Keratinocyte (primary cell): ENCODE measurements around the gene CFAP61. TPM values are rescaled to one million over a fixed set of nuclear protein-coding genes. Genes with fewer than 3 reads are reported as not detected.

Experiments
- DNase-seq: peaks from one replicate; pipeline ENCODE4 v3.0.0-alpha.2; 2011; ENCODE audit warnings: low read depth, missing footprints, low spot score
- FAIRE-seq: peaks from 2 replicates; lab custom pipeline; 2011; peaks lifted over from hg19 to GRCh38; lab: Jason Lieb, UNC
- H2AFZ ChIP-seq: 2 replicates; pipeline ENCODE4 v1.6.0; 2012; ENCODE audit warnings: low read length, control low read depth, inconsistent platforms; ENCODE audit not compliant: control insufficient read depth
- H3K27ac ChIP-seq: 2 replicates; pipeline ENCODE4 v1.5.1; 2011; ENCODE audit warnings: low read length; ENCODE audit not compliant: control insufficient read depth, insufficient read depth
- H3K27me3 ChIP-seq: 3 replicates; pipeline ENCODE4 v1.6.0; 2011; ENCODE audit warnings: low read length; ENCODE audit not compliant: control insufficient read depth, insufficient read depth; ENCODE audit errors: extremely low read depth
- H3K36me3 ChIP-seq, 2 experiments: 2 replicates in 1 of 2; 3 replicates in 1 of 2; pipeline ENCODE4 v1.5.1; 2011; ENCODE audit warnings: low read length in 2 of 2, mild to moderate bottlenecking in 1 of 2; ENCODE audit not compliant: control insufficient read depth in 2 of 2, insufficient read depth in 2 of 2; ENCODE audit errors: extremely low read depth in 1 of 2
- H3K4me1 ChIP-seq: 3 replicates; pipeline ENCODE4 v1.5.1; 2011; ENCODE audit warnings: low read length; ENCODE audit not compliant: control insufficient read depth, insufficient read depth; ENCODE audit errors: extremely low read depth
- H3K4me2 ChIP-seq: 3 replicates; pipeline ENCODE4 v1.6.0; 2011; ENCODE audit warnings: low read depth, low read length; ENCODE audit not compliant: control insufficient read depth, insufficient read depth; ENCODE audit errors: extremely low read depth
- H3K4me3 ChIP-seq, 3 experiments: fragments of 200-600 bp in 1 of 3; sonication (generic) in 1 of 3; 2 replicates in 2 of 3; 3 replicates in 1 of 3; pipeline ENCODE4 v1.5.1; 2011 to 2016; ENCODE audit warnings: low read length in 3 of 3, mild to moderate bottlenecking in 3 of 3, control low read depth in 2 of 3, inconsistent platforms in 1 of 3, low read depth in 1 of 3, mixed read lengths in 1 of 3, mixed run types in 1 of 3, moderate library complexity in 1 of 3; ENCODE audit not compliant: control insufficient read depth in 2 of 3, insufficient read depth in 2 of 3; ENCODE audit errors: extremely low read depth in 1 of 3
- H3K79me2 ChIP-seq: 2 replicates; pipeline ENCODE4 v1.6.0; 2012; ENCODE audit warnings: low read length; ENCODE audit not compliant: control insufficient read depth, insufficient read depth
- H3K9ac ChIP-seq: 3 replicates; pipeline ENCODE4 v1.6.0; 2011; ENCODE audit warnings: low read length; ENCODE audit not compliant: control insufficient read depth, insufficient read depth; ENCODE audit errors: extremely low read depth
- H3K9me1 ChIP-seq: 3 replicates; pipeline ENCODE4 v1.6.0; 2011; ENCODE audit warnings: low read length; ENCODE audit not compliant: control insufficient read depth, insufficient read depth; ENCODE audit errors: extremely low read depth
- H3K9me3 ChIP-seq: 2 replicates; pipeline ENCODE4 v1.5.1; 2012; ENCODE audit warnings: low read depth, low read length; ENCODE audit not compliant: control insufficient read depth
- H4K20me1 ChIP-seq: 3 replicates; pipeline ENCODE4 v1.6.0; 2011; ENCODE audit warnings: low read length; ENCODE audit not compliant: control insufficient read depth, insufficient read depth; ENCODE audit errors: extremely low read depth
- CTCF ChIP-seq, 3 experiments: IDR thresholded peaks in 1 of 3; conservative IDR thresholded peaks in 1 of 3; optimal IDR thresholded peaks in 1 of 3; 2 replicates in 2 of 3; 3 replicates in 1 of 3; pipeline versions ENCODE3 to v1.5.1; 2011; ENCODE audit warnings: low read length in 3 of 3, mild to moderate bottlenecking in 3 of 3, moderate library complexity in 2 of 3, control low read depth in 1 of 3, inconsistent platforms in 1 of 3; ENCODE audit not compliant: insufficient read depth in 2 of 3; ENCODE audit errors: extremely low read depth in 1 of 3
- EZH2 ChIP-seq: IDR thresholded peaks from one replicate; pipeline ENCODE4 v1.6.1; 2012; ENCODE audit warnings: inconsistent platforms, mild to moderate bottlenecking, low read length, moderate library complexity
- dilution Hi-C: fragments of 300-500 bp; cut with MboI; formaldehyde crosslinking; loops from one replicate; pipeline ENCODE4 v1.7.0; 2020; ENCODE audit warnings: low sequenced_read_pairs; ENCODE audit not compliant: extremely low pct_ligation_motif_present
- polyA plus RNA-seq, 5 experiments: library from polyadenylated mRNA; depleted of rRNA in 3 of 5; stranded (reverse) in 3 of 5; stranded (forward) in 1 of 5; unstranded in 1 of 5; fragments of >200 nt; gene quantifications; 1 replicate in 1 of 5; 2 replicates in 3 of 5; 3 replicates in 1 of 5; pipeline versions ENCODE4 v1.2.1 to v1.2.3, GENCODE V29; 2011 to 2012; ENCODE audit warnings: missing spikeins in 2 of 5, low read depth in 1 of 5, low replicate concordance in 1 of 5

Gene CFAP61
- polyA plus RNA-seq, 1 donor (not counting 4 experiments of a cell fraction or from before 2014, with no cell fraction given) = 0.25 TPM

DNA sequence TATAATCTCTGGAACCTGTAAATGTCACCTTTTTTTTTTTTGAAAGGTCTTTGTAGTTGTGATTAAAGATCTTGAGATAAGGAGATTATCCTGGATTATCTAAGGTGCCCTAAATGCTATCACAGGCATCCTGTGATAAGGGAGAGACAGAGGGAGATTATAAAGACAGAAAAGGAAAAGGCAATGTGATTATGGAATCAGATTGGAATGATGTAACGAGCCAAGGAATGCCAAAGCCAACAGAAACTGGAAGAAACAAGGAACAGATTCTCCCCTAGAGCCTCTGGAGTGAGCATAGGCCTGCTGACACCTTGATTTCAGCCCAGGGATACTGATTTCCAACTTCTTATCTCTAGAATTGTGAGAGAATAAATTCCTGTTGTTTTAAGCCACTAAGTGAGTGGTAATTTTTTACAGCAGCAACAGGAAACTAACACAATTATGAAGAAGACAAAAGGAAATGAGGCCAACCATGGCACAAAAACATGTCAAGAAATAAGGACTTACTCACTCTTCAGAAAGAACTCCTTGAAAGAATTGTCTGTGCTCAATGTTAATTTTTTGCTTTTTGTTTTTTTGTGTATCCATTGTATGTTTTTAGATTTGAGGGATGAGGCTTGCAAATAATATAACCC is 82.7 kb downstream of the CFAP61 start:
- H3K27ac ChIP-seq = no peak overlapping the region
- no peak overlapping the region for H3K4me2 ChIP-seq
- FAIRE-seq (no peak), DNase-seq (no peak)
- no peaks in the 10 kb centered on the region for H3K79me2 ChIP-seq
- H3K9ac ChIP-seq = no peak overlapping the region
- H3K9me3 ChIP-seq = no peaks in the 10 kb centered on the region
- no peak overlapping the region for H3K4me3 ChIP-seq
- no peaks in the 10 kb centered on the region for H3K4me1 ChIP-seq
- no peaks in the 10 kb centered on the region for H3K9me1 ChIP-seq
- H2AFZ ChIP-seq = no peak overlapping the region
- no peaks in the 10 kb centered on the region for H3K27me3 ChIP-seq
- TF ChIP-seq CTCF (optimal IDR thresholded peaks at IDR 0.05 in 1 of 3, IDR thresholded peaks at IDR 0.05 in 1 of 3, conservative IDR thresholded peaks at IDR 0.05 in 1 of 3; ENCODE audit: extremely low read depth in 1 of 3, insufficient read depth in 2 of 3, low read length in 3 of 3) (no peak), EZH2 (no peak)
- no peaks in the 10 kb centered on the region for H4K20me1 ChIP-seq
- dilution Hi-C loops = no loop called here
- H3K36me3 ChIP-seq = no peaks in the 10 kb centered on the region

DNA sequence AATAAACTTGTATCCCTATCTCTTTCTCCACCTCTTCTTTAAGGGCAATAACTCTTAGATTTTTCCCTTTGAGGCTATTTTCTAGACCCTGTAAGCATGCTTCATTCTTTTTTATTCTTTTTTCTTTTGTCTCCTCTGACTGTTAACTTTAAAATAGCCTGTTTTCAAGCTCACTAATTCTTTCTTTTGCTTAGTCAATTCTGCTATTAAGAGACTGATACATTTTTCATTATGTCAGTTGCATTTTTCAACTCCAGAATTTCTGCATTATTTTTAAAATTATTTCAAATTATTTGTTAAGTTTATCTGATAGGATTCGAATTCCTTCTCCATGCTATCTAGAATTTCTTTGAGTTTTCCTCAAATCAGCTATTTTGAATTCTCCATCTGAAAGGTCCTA is 84.0 kb downstream of the CFAP61 start:
- no peak overlapping the region for H2AFZ ChIP-seq
- DNase-seq (no peak), FAIRE-seq (no peak)
- H3K27me3 ChIP-seq = no peaks in the 10 kb centered on the region
- H4K20me1 ChIP-seq = no peaks in the 10 kb centered on the region
- H3K9me3 ChIP-seq = no peaks in the 10 kb centered on the region
- no peak overlapping the region for H3K4me3 ChIP-seq
- dilution Hi-C loops = no loop called here
- H3K4me2 ChIP-seq = no peak overlapping the region
- H3K79me2 ChIP-seq = no peaks in the 10 kb centered on the region
- H3K9ac ChIP-seq = no peak overlapping the region
- H3K27ac ChIP-seq = no peak overlapping the region
- no peaks in the 10 kb centered on the region for H3K9me1 ChIP-seq
- no peaks in the 10 kb centered on the region for H3K36me3 ChIP-seq
- no peaks in the 10 kb centered on the region for H3K4me1 ChIP-seq
- TF ChIP-seq CTCF (optimal IDR thresholded peaks at IDR 0.05 in 1 of 3, IDR thresholded peaks at IDR 0.05 in 1 of 3, conservative IDR thresholded peaks at IDR 0.05 in 1 of 3; ENCODE audit: extremely low read depth in 1 of 3, insufficient read depth in 2 of 3, low read length in 3 of 3) = no peak
- TF ChIP-seq EZH2 = no peak
